K562 (cell line): ENCODE data around the gene SHC1. TPM values are rescaled to one million over a fixed set of nuclear protein-coding genes. Genes with fewer than 3 reads are reported as not detected.
A peak's percentile ranks its signal among the peaks of the same experiment; 100 is the strongest.

Experiments
- CAMTA2 ChIP-seq: fragments of 250-450 bp; sonication (Bioruptor Pico); conservative IDR thresholded peaks from 2 replicates; pipeline ENCODE4 v1.5.1; 2022
- CHD2 ChIP-seq: IDR thresholded peaks from 2 replicates; pipeline ENCODE4 v1.6.1; 2011; ENCODE audit warnings: low read depth, low read length
- CUX1 ChIP-seq: fragments of 200-800 bp; sonication (Bioruptor generic); IDR thresholded peaks from 2 replicates; pipeline ENCODE4 v1.6.1; 2016; ENCODE audit warnings: missing genetic modification characterization, missing compliant biosample characterization
- DNMT1 ChIP-seq: fragments of 450-650 bp; IDR thresholded peaks from 2 replicates; pipeline ENCODE4 v1.6.1; 2016; ENCODE audit warnings: antibody characterized with exemption, mild to moderate bottlenecking
- ELF2 ChIP-seq: fragments of 250-450 bp; sonication (Bioruptor Pico); IDR thresholded peaks from 2 replicates; pipeline ENCODE4 v1.5.0; 2021; ENCODE audit warnings: mild to moderate bottlenecking
- HDAC1 ChIP-seq, 2 experiments: fragments of 450-650 bp; IDR thresholded peaks; 2 replicates each; pipeline ENCODE4 v1.6.1; 2016 to 2017; ENCODE audit warnings: inconsistent platforms in 1 of 2, mild to moderate bottlenecking in 1 of 2, moderate library complexity in 1 of 2
- L3MBTL2 ChIP-seq: fragments of 450-650 bp; IDR thresholded peaks from 2 replicates; pipeline ENCODE4 v1.6.1; 2016; ENCODE audit warnings: mild to moderate bottlenecking, moderate library complexity
- MAZ ChIP-seq, 2 experiments: fragments of 450-650 bp in 1 of 2; sonication (generic) in 1 of 2; formaldehyde crosslinking; IDR thresholded peaks in 1 of 2; conservative IDR thresholded peaks in 1 of 2; 2 replicates each; pipeline versions ENCODE4 v1.4.0 to v1.5.0; 2020; ENCODE audit warnings: mild to moderate bottlenecking in 1 of 2, missing genetic modification reagents in 1 of 2
- NFIX ChIP-seq: fragments of 250-450 bp; sonication (Bioruptor Pico); IDR thresholded peaks from 2 replicates; pipeline ENCODE4 v1.4.0; 2020; ENCODE audit warnings: low read depth, mild to moderate bottlenecking, moderate library complexity
- POLR3G ChIP-seq: IDR thresholded peaks from 2 replicates; pipeline ENCODE4 v1.6.1; 2011; ENCODE audit not compliant: insufficient read length, insufficient replicate concordance; ENCODE audit errors: extremely low read depth
- SMARCA4 ChIP-seq: fragments of 450-650 bp; IDR thresholded peaks from 2 replicates; pipeline ENCODE4 v1.6.1; 2016
- SREBF1 ChIP-seq: fragments of 150-350 bp; IDR thresholded peaks from 2 replicates; pipeline ENCODE4 v1.6.1; 2014; ENCODE audit warnings: antibody characterized with exemption, low read depth, low read length, borderline replicate concordance
- TAF7 ChIP-seq: fragments of 450-650 bp; IDR thresholded peaks from 2 replicates; pipeline ENCODE4 v1.6.1; 2016; ENCODE audit warnings: missing genetic modification characterization, missing compliant biosample characterization
- TOE1 ChIP-seq, 2 experiments: fragments of 450-650 bp in 1 of 2; sonication (generic) in 1 of 2; formaldehyde crosslinking in 1 of 2; IDR thresholded peaks; 2 replicates each; pipeline versions ENCODE4 v1.7.1 to v1.8.0; 2016 to 2022; ENCODE audit warnings: borderline replicate concordance in 2 of 2, mild to moderate bottlenecking in 2 of 2, antibody characterized with exemption in 1 of 2, inconsistent platforms in 1 of 2, low read depth in 1 of 2, missing genetic modification reagents in 1 of 2, moderate library complexity in 1 of 2
- USF2 ChIP-seq: sonication (generic); formaldehyde crosslinking; IDR thresholded peaks from 2 replicates; pipeline ENCODE4 v1.5.0; 2020; ENCODE audit warnings: missing genetic modification reagents
- ZHX1 ChIP-seq: fragments of 150-350 bp; conservative IDR thresholded peaks from 2 replicates; pipeline ENCODE4 v1.6.1; 2014; ENCODE audit warnings: low read length
- ZNF134 ChIP-seq: fragments of 250-450 bp; sonication (Bioruptor Pico); conservative IDR thresholded peaks from 2 replicates; pipeline ENCODE4 v1.4.0; 2020
- ZNF282 ChIP-seq: sonication (generic); formaldehyde crosslinking; IDR thresholded peaks from 2 replicates; pipeline ENCODE4 v1.8.1; 2023; ENCODE audit warnings: missing genetic modification reagents
- ZNF41 ChIP-seq: fragments of 250-450 bp; sonication (Bioruptor Pico); conservative IDR thresholded peaks from 2 replicates; pipeline ENCODE4 v1.4.0; 2020; ENCODE audit warnings: mild to moderate bottlenecking
- ZNF717 ChIP-seq: fragments of 250-450 bp; sonication (Bioruptor Pico); IDR thresholded peaks from 2 replicates; pipeline ENCODE4 v1.5.0; 2021
- polyA plus RNA-seq, 8 experiments: library from polyadenylated mRNA; depleted of rRNA in 4 of 8; stranded (reverse) in 5 of 8; unstranded in 3 of 8; fragments of >200 nt; fragmentation: Nextera tagmentation in 2 of 8; fragmentation: Illumina TruSeq in 1 of 8; extraction: Ambion mirVana in 2 of 8; extraction: Trizol in 1 of 8; gene quantifications; 2 replicates each; pipeline versions ENCODE4 v1.2.1 to v1.2.3, GENCODE V29; 2011 to 2014; ENCODE audit warnings: inconsistent platforms in 1 of 8, missing spikeins in 1 of 8
- total RNA-seq, 7 experiments: library from RNA; depleted of rRNA in 6 of 7; stranded (reverse); fragments of >200 nt in 6 of 7; fragmentation: Illumina TruSeq in 2 of 7; extraction: Trizol in 2 of 7; gene quantifications; 2 replicates each; pipeline versions ENCODE4 v1.2.1 to v1.2.3, GENCODE V29; 2011 to 2021; ENCODE audit warnings: low replicate concordance in 1 of 7

Gene SHC1
- total and polyA plus RNA-seq, 9 of the 15 experiments (the other 6 are each of a cell fraction or from before 2014, with no cell fraction given) = 4.1 to 113 (median 51.9) TPM

GRCh38 chr1:155000726-155001424 is 30.3 kb upstream of the SHC1 start (continued):
- TF ChIP-seq ELF2 (CRISPR knock-in tag) = 0 out of 2 replicates have a peak, but pooled peaks have one; percentile 12
- peak; percentile 52 to 77; a peak in 1 of 4 replicates for TF ChIP-seq HDAC1 (IDR thresholded peaks at IDR 0.05)
- TF ChIP-seq DNMT1 = no peak
- TF ChIP-seq CUX1 (CRISPR knock-in tag) = no peak
- peak; percentile 87 for TF ChIP-seq SMARCA4
- TF ChIP-seq CHD2 = no peak
- TF ChIP-seq TOE1 (IDR thresholded peaks at IDR 0.05; ENCODE audit: borderline replicate concordance) = peak; percentile 98
- TF ChIP-seq TOE1 (CRISPR knock-in tag; IDR thresholded peaks at IDR 0.05; ENCODE audit: borderline replicate concordance, low read depth) = 0 out of 2 replicates have a peak, but pooled peaks have one; percentile 25
- TF ChIP-seq ZNF282 = no peak
- TF ChIP-seq ZHX1 = 0 out of 2 replicates have a peak, but pooled peaks have one; percentile 13
- TF ChIP-seq ZNF41 (CRISPR knock-in tag) = 0 out of 2 replicates have a peak, but pooled peaks have one; percentile 48
- peak; percentile 92 for TF ChIP-seq L3MBTL2
- TF ChIP-seq TAF7 = peak; percentile 68; the same call in 1 of the 2 replicates
- TF ChIP-seq USF2 (CRISPR knock-in tag) = no peak
- no peak for TF ChIP-seq POLR3G
- TF ChIP-seq NFIX (CRISPR knock-in tag) = no peak
- no peak for TF ChIP-seq ZNF717 (CRISPR knock-in tag)
- no peak for TF ChIP-seq CAMTA2 (CRISPR knock-in tag)
- TF ChIP-seq ZNF134 (CRISPR knock-in tag) = no peak
- 0 out of 2 replicates have a peak, but pooled peaks have one; percentile 46 for TF ChIP-seq SREBF1
- TF ChIP-seq MAZ (CRISPR knock-in tag; conservative IDR thresholded peaks at IDR 0.05 in 1 of 2, IDR thresholded peaks at IDR 0.05 in 1 of 2) = peak; percentile 94 to 99
